ENCODE measurements around the gene TDRD10.

DNA sequence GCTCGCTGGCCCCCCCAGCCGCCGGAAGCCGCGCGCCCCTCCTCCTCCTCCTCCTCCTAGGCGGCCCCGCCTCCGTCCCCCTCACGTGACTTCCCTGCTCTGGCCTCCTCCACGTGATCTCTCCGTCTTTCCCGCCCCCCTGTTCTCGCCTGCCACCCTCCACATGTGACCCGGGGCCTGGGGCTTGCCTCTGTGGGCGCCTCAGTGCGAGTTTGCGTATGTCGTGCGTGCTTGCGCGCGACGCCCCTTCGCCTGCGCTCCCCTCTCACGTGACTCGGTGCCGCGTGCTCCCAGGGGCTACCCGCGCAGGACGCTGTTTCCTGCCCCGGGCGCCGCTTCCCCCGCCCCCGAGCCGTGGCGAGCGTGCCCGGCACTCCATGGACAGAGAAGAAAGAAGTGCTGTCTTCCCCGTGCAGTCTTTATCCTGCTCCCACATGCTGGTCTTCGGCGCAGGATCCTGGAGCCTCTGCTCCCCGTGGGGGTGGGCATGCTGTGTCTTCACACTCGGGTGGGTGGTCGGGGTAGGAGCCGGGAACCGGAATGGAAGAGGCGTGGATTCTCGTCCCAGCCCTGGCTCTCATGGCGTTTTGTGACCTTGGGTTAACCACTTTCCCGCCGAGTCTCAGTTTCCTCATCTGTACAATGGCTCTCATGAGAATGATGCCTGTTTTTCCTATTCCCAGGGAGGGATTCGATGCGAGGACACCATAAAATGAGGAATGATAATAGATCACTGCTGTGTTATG lies 56.9 kb downstream of the TDRD10 start:
- TF ChIP-seq YY1 (IDR thresholded peaks at IDR 0.05; ENCODE audit: insufficient read depth, insufficient read length) (no peak), ZNF274 (IDR thresholded peaks at IDR 0.05; ENCODE audit: low read depth, low read length) (no peak)
